ENCODE data around the gene TNRC18. TPM values are rescaled to one million over a fixed set of nuclear protein-coding genes. Genes with fewer than 3 reads are reported as not detected.

Gene TNRC18
- total RNA-seq, 2 donors from 2014 or later, result 46.3 to 49.2 TPM

DNA sequence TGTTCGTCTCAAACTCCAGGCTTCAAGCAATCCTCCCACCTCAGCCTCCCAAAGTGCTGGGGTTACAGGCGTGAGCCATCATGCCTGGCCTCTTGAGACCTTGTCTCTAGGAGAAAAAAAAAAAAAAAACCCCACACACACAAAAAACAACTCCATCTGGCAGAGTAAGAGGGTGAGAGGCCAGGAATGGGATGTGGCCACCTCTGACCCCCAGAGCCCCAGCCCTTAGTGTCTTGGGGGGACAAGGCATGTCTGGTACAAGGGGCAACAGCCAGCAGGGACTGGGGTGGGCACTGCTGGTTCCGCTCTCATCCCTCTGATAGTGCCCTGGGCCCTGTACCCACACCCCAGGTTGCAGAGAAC is 15.6 kb upstream of the TNRC18 start:
- Mint-ChIP-seq H3K9me3 (peaks cover 3% of the 10 kb centered on the region), H3K27me3 (peaks cover 7% of the 10 kb centered on the region), H3K4me3 (no peak overlapping the region), H3K36me3 (ENCODE audit: low read depth) (no peaks in the 10 kb centered on the region), H3K27ac (no peak overlapping the region), H3K4me1 (no peaks in the 10 kb centered on the region)
- no peak for ATAC-seq (replicated peaks)

- Mint-ChIP-seq H3K36me3 (ENCODE audit: low read depth) (no peaks in the 10 kb centered on the region), H3K9me3 (peaks cover 3% of the 10 kb centered on the region), H3K4me1 (no peaks in the 10 kb centered on the region), H3K27me3 (peaks cover 11% of the 10 kb centered on the region), H3K4me3 (no peak overlapping the region), H3K27ac (no peak overlapping the region)
- no peak for ATAC-seq (replicated peaks)
Observed at GRCh38 chr7:5437987-5438386, 14.4 kb upstream of the TNRC18 start.

- Mint-ChIP-seq H3K4me1 (no peaks in the 10 kb centered on the region), H3K27ac (no peak overlapping the region), H3K9me3 (peaks cover 3% of the 10 kb centered on the region), H3K36me3 (ENCODE audit: low read depth) (no peaks in the 10 kb centered on the region), H3K27me3 (peaks cover 13% of the 10 kb centered on the region), H3K4me3 (no peak overlapping the region)
- ATAC-seq (replicated peaks), result no peak
Observed at GRCh38 chr7:5437348-5437892, 13.8 kb upstream of the TNRC18 start.

- no peak for ATAC-seq (replicated peaks)
- H3K27me3 Mint-ChIP-seq, result peaks cover 24% of the 10 kb centered on the region
- no peak overlapping the region for H3K4me3 Mint-ChIP-seq
- peaks cover 3% of the 10 kb centered on the region for H3K9me3 Mint-ChIP-seq
- no peaks in the 10 kb centered on the region for H3K4me1 Mint-ChIP-seq
- no peak overlapping the region for H3K27ac Mint-ChIP-seq
- no peaks in the 10 kb centered on the region for H3K36me3 Mint-ChIP-seq (ENCODE audit: low read depth)
Observed at GRCh38 chr7:5436003-5436678, 12.5 kb upstream of the TNRC18 start.

- Mint-ChIP-seq H3K27ac (no peak overlapping the region), H3K27me3 (peaks cover 26% of the 10 kb centered on the region), H3K9me3 (peaks cover 3% of the 10 kb centered on the region), H3K4me1 (no peaks in the 10 kb centered on the region), H3K4me3 (no peak overlapping the region), H3K36me3 (ENCODE audit: low read depth) (no peaks in the 10 kb centered on the region)
- no peak for ATAC-seq (replicated peaks)
Observed at GRCh38 chr7:5435291-5436002, 11.8 kb upstream of the TNRC18 start.

DNA sequence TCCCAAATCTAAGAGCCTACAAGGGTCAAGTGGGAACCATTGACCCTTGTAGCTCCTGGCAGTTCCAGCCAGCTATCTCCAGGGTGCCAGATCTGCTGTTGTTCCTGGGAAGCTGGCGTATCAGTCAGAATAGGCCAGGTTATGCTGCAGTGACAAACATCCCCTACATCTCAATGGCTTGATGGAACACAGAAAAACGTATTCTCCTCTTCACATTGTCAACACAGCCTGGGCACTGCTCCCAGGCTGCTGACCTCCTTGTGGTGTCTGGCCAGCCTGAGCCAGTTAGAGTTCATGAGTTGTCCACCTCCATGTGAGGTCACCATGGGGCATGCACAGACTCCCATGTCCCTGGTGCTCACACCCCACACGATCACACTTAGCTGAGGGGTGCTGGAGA is 9.5 kb upstream of the TNRC18 start:
- H3K27me3 Mint-ChIP-seq, result peaks cover 37% of the 10 kb centered on the region
- H3K4me3 Mint-ChIP-seq, result no peak overlapping the region
- no peak for ATAC-seq (replicated peaks)
- H3K9me3 Mint-ChIP-seq, result peaks cover 3% of the 10 kb centered on the region
- H3K27ac Mint-ChIP-seq, result no peak overlapping the region
- no peaks in the 10 kb centered on the region for H3K36me3 Mint-ChIP-seq (ENCODE audit: low read depth)
- peaks cover 7% of the 10 kb centered on the region for H3K4me1 Mint-ChIP-seq

DNA sequence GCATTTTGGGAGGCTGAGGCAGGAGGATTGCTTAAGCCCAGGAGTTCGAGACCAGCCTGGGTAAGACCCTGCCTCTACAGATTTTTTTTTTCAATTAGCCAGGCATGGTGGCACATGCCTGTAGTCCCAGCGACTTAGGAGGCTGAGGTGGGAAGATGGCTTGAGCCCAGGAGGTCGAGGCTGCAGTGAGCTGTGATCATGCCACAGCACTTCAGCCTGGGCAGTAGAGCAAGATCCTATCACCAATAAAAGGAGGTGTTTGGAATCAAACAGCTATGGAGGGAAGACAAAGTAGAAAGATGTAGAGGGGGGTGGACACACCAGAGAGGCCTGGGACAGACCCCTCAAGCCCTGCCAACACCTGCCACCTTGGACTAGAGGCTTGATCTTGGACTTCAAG is 9.1 kb upstream of the TNRC18 start:
- H3K27ac Mint-ChIP-seq, result no peak overlapping the region
- H3K27me3 Mint-ChIP-seq, result peaks cover 37% of the 10 kb centered on the region
- peaks cover 3% of the 10 kb centered on the region for H3K9me3 Mint-ChIP-seq
- no peaks in the 10 kb centered on the region for H3K36me3 Mint-ChIP-seq (ENCODE audit: low read depth)
- ATAC-seq (replicated peaks), result no peak
- H3K4me1 Mint-ChIP-seq, result peaks cover 7% of the 10 kb centered on the region
- no peak overlapping the region for H3K4me3 Mint-ChIP-seq

- no peak overlapping the region for H3K27ac Mint-ChIP-seq
- ATAC-seq (replicated peaks), result no peak
- no peaks in the 10 kb centered on the region for H3K36me3 Mint-ChIP-seq (ENCODE audit: low read depth)
- no peaks in the 10 kb centered on the region for H3K9me3 Mint-ChIP-seq
- peaks cover 7% of the 10 kb centered on the region for H3K4me1 Mint-ChIP-seq
- H3K4me3 Mint-ChIP-seq, result no peak overlapping the region
- H3K27me3 Mint-ChIP-seq, result peaks cover 41% of the 10 kb centered on the region
Observed at GRCh38 chr7:5431560-5432015, 8.0 kb upstream of the TNRC18 start.

DNA sequence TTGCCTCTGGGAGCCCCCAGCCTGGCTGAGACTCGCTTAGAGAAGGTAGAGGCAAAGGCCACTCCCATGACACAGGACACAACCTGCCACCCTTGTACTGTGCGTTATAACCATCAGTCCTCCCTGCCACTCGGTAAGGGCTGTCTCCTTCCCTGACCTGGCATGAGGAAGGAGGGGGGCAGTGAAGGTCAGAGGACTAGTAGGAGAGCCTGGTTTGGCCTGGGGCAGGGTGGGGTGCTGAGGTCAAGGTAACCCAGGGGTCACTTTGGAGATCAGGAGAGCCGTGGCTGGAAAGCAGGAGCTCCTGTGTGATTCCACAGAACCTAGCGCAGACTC is 6.9 kb upstream of the TNRC18 start:
- Mint-ChIP-seq H3K27me3 (peaks cover 48% of the 10 kb centered on the region), H3K4me1 (peaks cover 7% of the 10 kb centered on the region), H3K36me3 (ENCODE audit: low read depth) (peaks cover 2% of the 10 kb centered on the region), H3K9me3 (no peaks in the 10 kb centered on the region), H3K27ac (no peak overlapping the region), H3K4me3 (no peak overlapping the region)
- no peak for ATAC-seq (replicated peaks)

GRCh38 chr7:5429857-5430611 is 6.4 kb upstream of the TNRC18 start:
- Mint-ChIP-seq H3K36me3 (ENCODE audit: low read depth) (peaks cover 6% of the 10 kb centered on the region), H3K27me3 (peaks cover 53% of the 10 kb centered on the region), H3K4me1 (peaks cover 7% of the 10 kb centered on the region), H3K9me3 (no peaks in the 10 kb centered on the region), H3K4me3 (peak overlapping the region; percentile 29), H3K27ac (no peak overlapping the region)
- no peak for ATAC-seq (replicated peaks)

GRCh38 chr7:5429253-5429856 is 5.7 kb upstream of the TNRC18 start:
- H3K27ac Mint-ChIP-seq, result no peak overlapping the region
- peaks cover 7% of the 10 kb centered on the region for H3K4me1 Mint-ChIP-seq
- peak overlapping the region; percentile 29 for H3K4me3 Mint-ChIP-seq
- H3K27me3 Mint-ChIP-seq, result peaks cover 54% of the 10 kb centered on the region
- peaks cover 6% of the 10 kb centered on the region for H3K36me3 Mint-ChIP-seq (ENCODE audit: low read depth)
- no peaks in the 10 kb centered on the region for H3K9me3 Mint-ChIP-seq
- ATAC-seq (replicated peaks), result no peak

DNA sequence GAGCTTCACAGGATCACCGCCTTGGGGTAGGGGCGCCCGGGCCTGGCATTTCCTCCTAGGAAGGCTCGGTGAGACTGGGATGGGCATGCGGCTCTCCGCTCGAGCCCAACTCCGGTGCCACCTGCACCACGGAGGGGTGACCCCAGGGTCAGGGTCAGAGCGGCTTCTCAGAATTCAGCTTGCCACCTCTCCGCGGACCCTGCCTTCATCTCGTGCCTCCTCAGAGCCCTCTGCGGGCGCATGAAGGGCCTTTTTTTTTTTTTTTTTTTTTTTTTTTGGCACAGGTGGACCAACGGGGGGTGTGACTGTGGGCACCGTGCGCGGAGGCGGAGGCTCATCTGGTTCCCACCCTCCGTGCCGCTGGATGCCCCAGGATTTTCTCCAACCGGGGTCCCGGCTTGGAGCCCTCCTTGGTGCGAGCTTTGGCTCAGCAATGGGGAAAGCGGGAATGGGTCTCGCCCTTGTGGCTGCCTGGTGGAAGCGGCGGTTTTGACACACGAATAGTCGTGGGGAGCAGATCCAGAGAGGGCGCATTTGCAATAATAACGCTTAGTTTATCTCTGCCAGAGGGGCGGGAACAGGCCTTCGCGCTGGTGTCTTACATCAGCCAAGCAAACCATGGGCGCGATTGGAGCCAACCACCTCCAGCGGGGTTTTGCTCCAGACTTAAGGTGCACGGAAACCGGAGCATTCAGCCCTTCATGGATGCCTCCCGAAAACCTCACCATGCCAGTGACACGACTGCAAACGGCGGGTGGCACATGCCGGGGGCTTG is 5.0 kb upstream of the TNRC18 start:
- peaks cover 57% of the 10 kb centered on the region for H3K27me3 Mint-ChIP-seq
- H3K4me1 Mint-ChIP-seq, result peaks cover 7% of the 10 kb centered on the region
- H3K9me3 Mint-ChIP-seq, result no peaks in the 10 kb centered on the region
- H3K4me3 Mint-ChIP-seq, result no peak overlapping the region
- peaks cover 6% of the 10 kb centered on the region for H3K36me3 Mint-ChIP-seq (ENCODE audit: low read depth)
- H3K27ac Mint-ChIP-seq, result no peak overlapping the region
- no peak for ATAC-seq (replicated peaks)

DNA sequence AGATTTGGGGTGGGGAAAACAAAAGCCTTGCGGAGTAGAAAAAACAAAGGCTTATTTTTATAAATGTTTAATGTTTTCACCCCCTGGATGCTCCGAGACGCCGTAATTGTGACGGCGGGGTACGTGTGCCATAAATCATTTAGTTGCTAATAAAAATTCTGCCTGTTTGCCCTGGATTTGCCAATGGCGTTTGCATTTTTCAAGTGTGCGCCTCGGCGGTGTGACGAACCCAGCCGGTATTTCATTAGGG is 2.5 kb upstream of the TNRC18 start:
- Mint-ChIP-seq H3K4me1 (peaks cover 7% of the 10 kb centered on the region), H3K27me3 (peaks cover 45% of the 10 kb centered on the region), H3K4me3 (peak overlapping the region; percentile 70), H3K36me3 (ENCODE audit: low read depth) (peaks cover 6% of the 10 kb centered on the region), H3K27ac (no peak overlapping the region), H3K9me3 (no peaks in the 10 kb centered on the region)
- ATAC-seq (replicated peaks), result no peak

All from activated T-helper 17 cell treated with anti-CD3 and anti-CD28 coated beads, Interleukin-2, amount 50 U/mL, for 72 hours (primary cell).